GM15510 (cell line): Measurements from ENCODE around the gene C10orf62.

Experiments used
- POLR2A ChIP-seq: IDR thresholded peaks from 3 replicates; pipeline ENCODE4 v1.6.1; 2011; ENCODE audit warnings: borderline replicate concordance; ENCODE audit not compliant: insufficient read length; ENCODE audit errors: extremely low read depth

The C10orf62 gene

GRCh38 chr10:97580421-97581367 lies 8.8 kb upstream of the C10orf62 start:
- TF ChIP-seq POLR2A: no peak

- no peak for TF ChIP-seq POLR2A
Measured at GRCh38 chr10:97582169-97582568, 7.4 kb upstream of the C10orf62 start.

GRCh38 chr10:97583476-97583875 lies 6.0 kb upstream of the C10orf62 start:
- no peak for TF ChIP-seq POLR2A

- TF ChIP-seq POLR2A: no peak
Measured at GRCh38 chr10:97584060-97584797, 5.3 kb upstream of the C10orf62 start, which contains the start of gene HOGA1. TSS of gene HOGA1 (plus strand) at chr10:97584389. CDS start at chr10:97584704, 315 bp downstream.

GRCh38 chr10:97584798-97585438 lies 4.6 kb upstream of the C10orf62 start:
- no peak for TF ChIP-seq POLR2A

- no peak for TF ChIP-seq POLR2A
Measured at GRCh38 chr10:97585439-97585811, 4.1 kb upstream of the C10orf62 start.

GRCh38 chr10:97587183-97587582 lies 2.3 kb upstream of the C10orf62 start:
- TF ChIP-seq POLR2A: no peak

GRCh38 chr10:97590082-97590747 lies 694 bp downstream of the C10orf62 start:
- no peak for TF ChIP-seq POLR2A

- TF ChIP-seq POLR2A: no peak
Measured at GRCh38 chr10:97590748-97591495, 1.4 kb downstream of the C10orf62 start.

- no peak for TF ChIP-seq POLR2A
Measured at GRCh38 chr10:97593421-97593820, 3.9 kb downstream of the C10orf62 start.

- no peak for TF ChIP-seq POLR2A
Measured at GRCh38 chr10:97596101-97597082, 6.9 kb downstream of the C10orf62 start.

- TF ChIP-seq POLR2A: no peak
Measured at GRCh38 chr10:97597778-97598177, 8.3 kb downstream of the C10orf62 start.

- no peak for TF ChIP-seq POLR2A
Measured at GRCh38 chr10:97598407-97599271, 9.1 kb downstream of the C10orf62 start.

- TF ChIP-seq POLR2A: no peak
Measured at GRCh38 chr10:97599272-97599619, 9.7 kb downstream of the C10orf62 start.
